Naive thymus-derived CD4-positive, alpha-beta T cell (primary cell): ENCODE results near the gene MSH5. TPM values are rescaled to one million over a fixed set of nuclear protein-coding genes. Genes with fewer than 3 reads are reported as not detected.

Experiments used
- ATAC-seq: fragments of 150-1000 bp; cut with Tn5 transposase; 2 replicates; pipeline ENCODE4 v1.10.0; 2021; ENCODE audit warnings: mild to moderate bottlenecking, moderate library complexity
- CTCF ChIA-PET: fragments of 350-600 bp; sonication (Branson Sonifier 250); formaldehyde crosslinking; loops from one replicate; lab custom pipeline; 2021; ENCODE audit warnings: antibody characterized with exemption; lab: Charles Lee
- POLR2A ChIA-PET: fragments of 350-600 bp; sonication (Branson Sonifier 250); formaldehyde crosslinking; loops from one replicate; lab custom pipeline; 2021; ENCODE audit warnings: antibody characterized with exemption, inconsistent platforms; lab: Charles Lee
- DNase-seq, 9 donors: peaks; one replicate each; pipeline versions ENCODE4 v3.0.0 to v3.0.0-alpha.2; 2020 to 2022; ENCODE audit warnings: mixed read lengths in 1 of 9
- H3K27ac ChIP-seq: one replicate; pipeline ENCODE4 v1.7.0; 2013; ENCODE audit warnings: mild to moderate bottlenecking, low read depth, low read length, moderate library complexity
- H3K27me3 ChIP-seq, 2 donors: one replicate each; pipeline ENCODE4 v1.7.0; 2013; ENCODE audit warnings: low read length in 2 of 2, mild to moderate bottlenecking in 2 of 2, moderate library complexity in 2 of 2; ENCODE audit not compliant: control insufficient read depth in 2 of 2, insufficient read depth in 2 of 2
- H3K36me3 ChIP-seq, 3 experiments: 1 replicate in 2 of 3; 2 replicates in 1 of 3; pipeline ENCODE4 v1.7.0; 2013; ENCODE audit warnings: low read length in 3 of 3, mild to moderate bottlenecking in 3 of 3, moderate library complexity in 1 of 3; ENCODE audit not compliant: insufficient read depth in 3 of 3, control insufficient read depth in 2 of 3
- H3K4me1 ChIP-seq, 2 donors: one replicate each; pipeline ENCODE4 v1.7.0; 2013; ENCODE audit warnings: low read length in 2 of 2, mild to moderate bottlenecking in 2 of 2, moderate library complexity in 1 of 2; ENCODE audit not compliant: control insufficient read depth in 2 of 2, insufficient read depth in 2 of 2
- H3K4me3 ChIP-seq: 2 replicates; pipeline ENCODE4 v1.7.0; 2013; ENCODE audit warnings: mild to moderate bottlenecking, low read length
- H3K9me3 ChIP-seq, 3 experiments: 1 replicate in 2 of 3; 2 replicates in 1 of 3; pipeline ENCODE4 v1.7.0; 2013; ENCODE audit warnings: low read length in 3 of 3; ENCODE audit not compliant: control insufficient read depth in 2 of 3
- H3K27ac Mint-ChIP-seq, 9 donors: one replicate each; pipeline ENCODE4 v1.8.0; 2020 to 2022; ENCODE audit warnings: mixed read lengths in 9 of 9, mild to moderate bottlenecking in 8 of 9, moderate library complexity in 5 of 9, inconsistent platforms in 2 of 9
- H3K27me3 Mint-ChIP-seq, 5 donors: one replicate each; pipeline ENCODE4 v1.8.0; 2021 to 2022; ENCODE audit warnings: mixed read lengths in 5 of 5, mild to moderate bottlenecking in 1 of 5
- H3K36me3 Mint-ChIP-seq, 5 donors: one replicate each; pipeline ENCODE4 v1.8.0; 2020 to 2022; ENCODE audit warnings: mixed read lengths in 5 of 5, mild to moderate bottlenecking in 3 of 5, inconsistent platforms in 1 of 5
- H3K4me1 Mint-ChIP-seq, 7 donors: one replicate each; pipeline ENCODE4 v1.8.0; 2020 to 2022; ENCODE audit warnings: mixed read lengths in 7 of 7, mild to moderate bottlenecking in 3 of 7, inconsistent platforms in 1 of 7
- H3K4me3 Mint-ChIP-seq, 10 donors: one replicate each; pipeline ENCODE4 v1.8.0; 2020 to 2022; ENCODE audit warnings: mild to moderate bottlenecking in 10 of 10, mixed read lengths in 10 of 10, moderate library complexity in 6 of 10, inconsistent platforms in 2 of 10
- H3K9me3 Mint-ChIP-seq, 11 donors: one replicate each; pipeline ENCODE4 v1.8.0; 2020 to 2022; ENCODE audit warnings: mixed read lengths in 11 of 11, mild to moderate bottlenecking in 4 of 11, inconsistent platforms in 1 of 11, moderate library complexity in 1 of 11
- intact Hi-C, 2 donors: fragments of 100-400 bp; cut with micrococcal nuclease; formaldehyde crosslinking; loops; one replicate each; pipeline ENCODE4 v1.15.1; 2023
- polyA plus RNA-seq, 2 donors: library from polyadenylated mRNA; unstranded; fragments of 300-500 nt; fragmentation: Illumina TruSeq; gene quantifications; one replicate each; pipeline ENCODE4 v1.2.3, GENCODE V29; 2021
- total RNA-seq, 6 experiments: library from RNA in 5 of 6; stranded (reverse) in 5 of 6; gene quantifications; 1 replicate in 5 of 6; 2 replicates in 1 of 6; pipeline ENCODE4 v1.2.3 and lab custom pipeline; 2021 to 2026

Gene MSH5
- total and polyA plus RNA-seq, 7 experiments from 2014 or later = 0.51 to 52.2 (median 11.0) TPM

- peaks cover 0 to 16% (median 5%) of the 10 kb centered on the region in 7 donors for H3K4me1 Mint-ChIP-seq
- ChIA-PET POLR2A (interaction anchor here (0.7 kb wide), 1 partner anchor 13 kb away, joined by 3 read pairs; no protein-coding TSS in a partner anchor), CTCF (no interaction called here)
- H3K27ac ChIP-seq = no peak overlapping the region
- ATAC-seq (no peak), DNase-seq (no peak)
- H3K4me3 Mint-ChIP-seq = no peak overlapping the region
- H3K27ac Mint-ChIP-seq = peak overlapping the region in 3 of 9 donors; percentile 24 to 36 (median 32)
- H3K9me3 ChIP-seq = no peaks in the 10 kb centered on the region
- no peaks in the 10 kb centered on the region for H3K4me1 ChIP-seq
- peaks cover 0 to 19% (median 11%) of the 10 kb centered on the region in 5 donors for H3K36me3 Mint-ChIP-seq
- H3K9me3 Mint-ChIP-seq = peaks cover 0 to 2% (median 0%) of the 10 kb centered on the region in 11 donors
- no peaks in the 10 kb centered on the region for H3K36me3 ChIP-seq
- H3K27me3 ChIP-seq = no peaks in the 10 kb centered on the region
- no peak overlapping the region for H3K4me3 ChIP-seq
- H3K27me3 Mint-ChIP-seq = no peaks in the 10 kb centered on the region
- intact Hi-C loops = no loop called here
Observed at GRCh38 chr6:31762878-31763618, 23.2 kb downstream of the MSH5 start.

GRCh38 chr6:31763619-31763940, 23.8 kb downstream of the MSH5 start:
- Mint-ChIP-seq H3K27me3 (no peaks in the 10 kb centered on the region), H3K4me1 (peaks cover 0 to 20% (median 5%) of the 10 kb centered on the region in 7 donors), H3K9me3 (peaks cover 0 to 2% (median 0%) of the 10 kb centered on the region in 11 donors), H3K4me3 (no peak overlapping the region), H3K36me3 (peaks cover 0 to 19% (median 11%) of the 10 kb centered on the region in 5 donors), H3K27ac (peak overlapping the region in 3 of 9 donors; percentile 24 to 36 (median 32))
- Histone ChIP-seq H3K36me3 (no peaks in the 10 kb centered on the region), H3K27me3 (no peaks in the 10 kb centered on the region), H3K4me3 (no peak overlapping the region), H3K27ac (no peak overlapping the region), H3K9me3 (no peaks in the 10 kb centered on the region), H3K4me1 (no peaks in the 10 kb centered on the region)
- no peak for ATAC-seq
- intact Hi-C loops = no loop called here
- ChIA-PET CTCF (no interaction called here), POLR2A (interaction anchor here (0.7 kb wide), 1 partner anchor 13 kb away, joined by 3 read pairs; no protein-coding TSS in a partner anchor)
- DNase-seq = no peak

GRCh38 chr6:31764198-31764597, 24.4 kb downstream of the MSH5 start:
- ChIA-PET POLR2A (no interaction called here), CTCF (no interaction called here)

GRCh38 chr6:31765559-31765909, 25.7 kb downstream of the MSH5 start:
- Histone ChIP-seq H3K27me3 (no peaks in the 10 kb centered on the region), H3K27ac (no peak overlapping the region), H3K4me3 (no peak overlapping the region), H3K4me1 (peaks cover 0 to 4% of the 10 kb centered on the region in 2 donors), H3K9me3 (no peaks in the 10 kb centered on the region), H3K36me3 (no peaks in the 10 kb centered on the region)
- Mint-ChIP-seq H3K27ac (no peak overlapping the region), H3K4me1 (peaks cover 4 to 29% (median 12%) of the 10 kb centered on the region in 7 donors), H3K27me3 (no peaks in the 10 kb centered on the region), H3K9me3 (peaks cover 0 to 2% (median 0%) of the 10 kb centered on the region in 11 donors), H3K4me3 (no peak overlapping the region), H3K36me3 (peaks cover 0 to 20% (median 7%) of the 10 kb centered on the region in 5 donors)
- CTCF ChIA-PET = no interaction called here
- DNase-seq = no peak
- ATAC-seq = no peak
- POLR2A ChIA-PET = no interaction called here
- intact Hi-C loops = no loop called here

More at GRCh38 chr6:31764198-31764597, 24.4 kb downstream of the MSH5 start:
- H3K27me3 ChIP-seq = no peaks in the 10 kb centered on the region
- no peak overlapping the region for H3K4me3 ChIP-seq
- no peak for DNase-seq
- no peaks in the 10 kb centered on the region for H3K4me1 ChIP-seq
- no peaks in the 10 kb centered on the region for H3K9me3 ChIP-seq
- peaks cover 0 to 18% (median 11%) of the 10 kb centered on the region in 5 donors for H3K36me3 Mint-ChIP-seq
- no peak overlapping the region for H3K27ac ChIP-seq
- H3K27ac Mint-ChIP-seq = no peak overlapping the region
- intact Hi-C loops = no loop called here
- peaks cover 4 to 23% (median 9%) of the 10 kb centered on the region in 7 donors for H3K4me1 Mint-ChIP-seq
- H3K27me3 Mint-ChIP-seq = no peaks in the 10 kb centered on the region
- H3K36me3 ChIP-seq = no peaks in the 10 kb centered on the region
- ATAC-seq = no peak
- H3K9me3 Mint-ChIP-seq = peaks cover 0 to 2% (median 0%) of the 10 kb centered on the region in 11 donors
- H3K4me3 Mint-ChIP-seq = no peak overlapping the region

GRCh38 chr6:31765910-31766794, 26.3 kb downstream of the MSH5 start:
- ATAC-seq (no peak), DNase-seq (no peak)
- peaks cover 4 to 35% (median 16%) of the 10 kb centered on the region in 7 donors for H3K4me1 Mint-ChIP-seq
- no peak overlapping the region for H3K27ac Mint-ChIP-seq
- H3K4me3 ChIP-seq = no peak overlapping the region
- intact Hi-C loops = no loop called here
- POLR2A ChIA-PET = no interaction called here
- no peaks in the 10 kb centered on the region for H3K9me3 ChIP-seq
- H3K27me3 Mint-ChIP-seq = no peaks in the 10 kb centered on the region
- H3K27me3 ChIP-seq = no peaks in the 10 kb centered on the region
- no peaks in the 10 kb centered on the region for H3K36me3 ChIP-seq
- H3K4me3 Mint-ChIP-seq = no peak overlapping the region
- H3K4me1 ChIP-seq = peaks cover 3 to 9% of the 10 kb centered on the region in 2 donors
- no peak overlapping the region for H3K27ac ChIP-seq
- CTCF ChIA-PET = interaction anchor here (0.6 kb wide), 1 partner anchor 108 kb away, joined by 3 read pairs; no protein-coding TSS in a partner anchor
- H3K36me3 Mint-ChIP-seq = peaks cover 0 to 19% (median 5%) of the 10 kb centered on the region in 5 donors
- H3K9me3 Mint-ChIP-seq = peaks cover 0 to 3% (median 0%) of the 10 kb centered on the region in 11 donors

- Histone ChIP-seq H3K9me3 (no peaks in the 10 kb centered on the region), H3K4me3 (no peak overlapping the region), H3K27ac (no peak overlapping the region), H3K4me1 (peaks cover 11 to 18% of the 10 kb centered on the region in 2 donors), H3K36me3 (no peaks in the 10 kb centered on the region), H3K27me3 (no peaks in the 10 kb centered on the region)
- CTCF ChIA-PET = interaction anchor here (0.6 kb wide), 2 partner anchors 109 to 236 kb away, joined by 3 read pairs; no protein-coding TSS in a partner anchor
- Mint-ChIP-seq H3K4me1 (peaks cover 4 to 42% (median 25%) of the 10 kb centered on the region in 7 donors), H3K36me3 (peaks cover 0 to 20% (median 3%) of the 10 kb centered on the region in 5 donors), H3K4me3 (no peak overlapping the region), H3K27me3 (no peaks in the 10 kb centered on the region), H3K27ac (peak overlapping the region in 1 of 9 donors; percentile 53), H3K9me3 (peaks cover 0 to 5% (median 0%) of the 10 kb centered on the region in 11 donors)
- intact Hi-C loops = no loop called here
- ATAC-seq (no peak), DNase-seq (no peak)
- POLR2A ChIA-PET = no interaction called here
Observed at GRCh38 chr6:31767096-31767645, 27.4 kb downstream of the MSH5 start.
